HG02763 (cell line): ENCODE results near the gene VTCN1.

ENCODE experiments used
- ATAC-seq: cut with Tn5 transposase; IDR thresholded peaks from one replicate; pipeline ENCODE4 v1.9.1; 2021; ENCODE audit warnings: mild to moderate bottlenecking, moderate library complexity; ENCODE audit not compliant: unreplicated experiment

Gene VTCN1

DNA sequence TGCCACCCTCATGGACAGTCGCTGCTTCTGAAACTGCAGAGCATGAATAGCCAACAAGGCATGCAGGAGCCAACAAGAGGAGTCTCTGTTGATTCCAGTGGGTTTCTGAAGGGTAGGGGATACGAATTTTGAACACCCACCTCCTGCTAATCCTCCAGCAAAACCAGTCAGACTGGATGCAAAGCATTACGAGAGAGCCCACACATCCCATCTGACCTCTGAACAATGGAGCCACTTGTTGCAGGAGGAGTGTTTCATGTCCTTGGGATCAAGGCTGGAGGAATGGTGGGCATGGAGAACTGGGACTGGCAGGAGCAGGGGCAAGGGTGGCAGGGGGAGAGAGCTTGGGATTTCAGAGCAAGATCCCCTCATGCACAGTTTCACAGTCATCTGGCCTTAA, 1.6 kb downstream of the VTCN1 start:
- no peak for ATAC-seq

DNA sequence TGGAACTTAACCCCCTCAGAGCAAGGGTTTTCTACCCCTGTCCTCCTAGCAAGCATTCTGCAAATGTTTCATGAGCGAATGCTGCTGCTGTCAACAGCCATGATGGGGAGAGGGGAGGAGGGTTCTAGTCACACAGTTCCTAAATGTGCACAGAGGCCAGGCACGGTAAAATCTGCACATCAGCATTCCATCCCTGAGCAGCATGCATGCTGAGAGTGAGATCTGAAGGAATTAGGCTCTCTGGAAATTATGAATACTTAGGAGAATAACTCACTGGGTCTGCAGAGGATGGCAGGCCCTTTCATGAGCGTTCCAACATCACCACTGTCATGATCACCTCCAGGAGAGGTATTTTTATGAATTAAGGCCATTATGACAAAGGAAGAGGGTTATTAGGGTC, 2.1 kb downstream of the VTCN1 start:
- no peak for ATAC-seq

DNA sequence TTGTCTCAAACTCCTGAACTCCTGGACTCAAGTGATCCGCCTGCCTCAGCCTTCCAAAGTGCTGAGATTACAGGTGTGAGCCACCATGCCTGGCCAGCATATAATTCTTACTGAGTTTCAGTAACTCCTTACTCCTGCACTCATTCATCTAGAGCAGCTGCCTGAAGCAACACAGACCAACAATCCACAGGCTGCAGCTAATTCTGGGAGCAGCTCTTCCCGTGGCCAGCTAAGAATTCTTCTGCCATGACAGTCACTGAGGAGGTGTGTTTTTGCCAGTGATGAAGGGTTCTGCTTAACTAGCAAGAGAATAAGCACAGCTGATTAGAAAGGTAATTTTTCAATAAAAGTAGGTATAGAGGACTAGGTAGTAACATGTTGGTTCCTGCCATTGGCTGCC, 5.4 kb downstream of the VTCN1 start:
- ATAC-seq, result no peak

GRCh38 chr1:117201808-117202207, 8.9 kb downstream of the VTCN1 start:
- no peak for ATAC-seq

DNA sequence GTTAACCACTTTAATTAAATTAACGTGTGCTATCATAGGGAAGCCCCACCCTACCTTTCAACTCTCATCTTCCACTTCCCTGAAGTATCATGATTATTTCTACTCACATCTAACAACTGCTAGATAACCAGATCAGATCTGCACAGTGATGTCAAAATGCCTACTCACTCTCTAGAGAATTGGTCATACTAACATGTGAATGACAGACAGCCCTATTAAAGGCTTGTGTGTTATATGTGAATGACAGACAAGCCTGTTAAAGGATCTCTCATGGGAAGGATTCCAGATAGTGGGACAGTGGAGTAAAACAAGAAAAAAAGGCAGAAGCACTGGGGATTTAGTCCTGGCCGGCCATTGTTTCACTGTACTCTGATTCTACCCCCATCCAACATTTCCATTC, 12.6 kb downstream of the VTCN1 start:
- ATAC-seq, result no peak

DNA sequence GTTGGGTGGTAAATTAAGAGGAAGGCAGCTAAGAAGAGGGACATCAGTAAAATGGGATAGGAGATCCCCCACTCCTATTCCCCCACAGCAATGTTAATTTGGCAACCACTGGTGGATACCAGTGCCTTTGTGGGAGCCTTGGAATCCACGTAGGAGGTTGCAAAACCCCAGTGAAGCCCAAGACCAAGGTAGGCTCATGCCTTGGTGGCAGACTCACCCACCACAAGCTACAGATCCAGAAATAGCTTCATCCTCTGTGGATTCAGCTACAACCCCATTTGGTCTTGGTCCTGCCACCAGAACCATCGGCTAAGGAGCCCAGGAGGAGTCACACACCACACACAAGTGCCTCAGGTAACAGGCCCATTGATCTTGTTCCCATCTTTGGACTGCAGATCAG, 21.0 kb downstream of the VTCN1 start:
- ATAC-seq, result no peak

DNA sequence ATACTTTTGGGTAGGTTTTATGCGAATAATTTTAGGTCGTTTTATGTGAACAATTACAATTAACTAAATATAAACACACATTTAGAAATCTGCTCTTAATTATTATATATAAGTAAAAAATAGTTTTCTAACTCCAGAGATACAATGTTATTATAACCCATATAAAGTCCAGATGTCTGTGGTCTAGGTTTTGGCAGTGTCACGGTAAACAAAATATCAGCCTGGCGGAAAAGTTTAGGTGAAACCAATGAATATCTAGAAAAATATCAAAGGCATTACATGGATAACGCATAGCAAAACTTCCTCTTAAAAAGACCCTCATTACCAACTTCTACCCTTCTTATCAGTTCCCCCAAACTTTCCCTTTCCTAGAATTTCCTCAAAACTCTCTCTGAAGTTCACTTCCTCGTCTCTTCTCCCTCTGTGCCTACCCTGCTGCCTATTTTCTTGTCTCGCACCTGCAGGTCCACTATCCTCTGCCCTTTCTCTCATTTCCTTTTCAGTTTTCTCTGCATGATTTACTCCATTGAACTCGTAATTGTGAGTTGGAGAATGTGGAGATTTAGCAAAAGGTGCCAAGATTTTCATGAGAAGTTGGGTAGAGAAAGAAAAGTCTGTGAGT, 21.8 kb downstream of the VTCN1 start:
- ATAC-seq, result no peak

GRCh38 chr1:117188170-117188815, 22.4 kb downstream of the VTCN1 start:
- no peak for ATAC-seq

- no peak for ATAC-seq
Measured at GRCh38 chr1:117183112-117183511, 27.6 kb downstream of the VTCN1 start.

DNA sequence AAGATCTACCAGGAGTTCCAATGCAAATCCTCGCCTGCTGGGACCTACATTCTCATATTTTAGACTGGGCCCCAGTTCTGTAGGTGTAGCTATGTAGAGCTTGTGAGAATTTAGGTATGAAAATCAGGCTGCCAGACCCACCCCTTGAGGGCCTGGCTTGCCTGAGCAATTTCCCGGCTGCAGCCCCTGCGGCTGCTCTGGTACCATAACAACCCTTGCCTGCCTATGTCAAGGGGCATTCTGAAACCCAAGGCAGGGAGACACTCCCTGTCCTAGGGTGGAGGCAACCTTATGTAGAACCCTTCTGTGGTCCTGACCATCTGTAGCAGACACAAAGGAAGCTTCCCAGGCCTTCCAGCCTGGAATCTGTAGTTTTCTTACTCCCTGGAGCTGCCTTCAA, 28.4 kb downstream of the VTCN1 start:
- no peak for ATAC-seq

- no peak for ATAC-seq
Measured at GRCh38 chr1:117181630-117182041, 29.1 kb downstream of the VTCN1 start.

GRCh38 chr1:117180147-117180967, 30.4 kb downstream of the VTCN1 start:
- no peak for ATAC-seq

GRCh38 chr1:117179471-117179870, 31.3 kb downstream of the VTCN1 start:
- no peak for ATAC-seq

- no peak for ATAC-seq
Measured at GRCh38 chr1:117178756-117179155, 32.0 kb downstream of the VTCN1 start.

GRCh38 chr1:117177376-117177775, 33.4 kb downstream of the VTCN1 start:
- ATAC-seq, result no peak

DNA sequence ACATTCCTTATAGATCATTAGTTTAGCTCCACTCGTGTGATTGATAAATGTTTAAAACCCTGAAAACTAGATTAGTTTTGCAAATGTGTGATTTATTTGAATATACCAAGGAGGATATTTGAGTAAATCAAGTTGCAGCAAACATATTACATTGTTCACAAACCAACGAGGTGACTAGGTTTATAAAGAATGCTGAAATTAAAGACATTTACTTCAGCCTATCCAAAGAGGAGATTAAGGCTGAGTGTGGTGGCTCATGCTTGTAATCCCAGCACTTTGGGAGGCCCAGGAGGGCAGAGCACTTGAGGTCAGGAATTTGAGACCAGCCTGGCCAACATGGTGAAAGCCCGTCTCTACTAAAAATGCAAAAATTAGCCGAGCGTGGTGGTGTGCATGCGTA, 34.1 kb downstream of the VTCN1 start:
- no peak for ATAC-seq

DNA sequence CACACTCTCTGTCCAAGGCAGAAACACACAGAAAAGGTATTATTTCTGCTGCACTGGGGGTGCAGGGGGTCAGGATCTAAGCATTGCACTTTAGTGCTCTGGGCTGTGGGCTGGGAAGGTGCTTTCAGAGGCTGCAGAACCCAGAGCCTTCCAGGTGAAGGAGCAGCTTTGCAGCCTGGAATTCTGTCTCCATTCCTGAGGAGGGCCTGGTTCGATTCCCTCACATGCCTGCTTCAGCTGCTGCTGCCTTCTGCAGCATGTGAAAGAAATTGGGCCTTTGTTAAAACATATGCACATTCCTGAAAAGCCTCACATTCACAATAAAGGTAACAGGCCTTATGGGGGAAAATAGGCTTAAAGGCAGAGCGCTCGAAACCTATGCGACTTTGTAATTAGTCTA, 35.9 kb downstream of the VTCN1 start:
- no peak for ATAC-seq

DNA sequence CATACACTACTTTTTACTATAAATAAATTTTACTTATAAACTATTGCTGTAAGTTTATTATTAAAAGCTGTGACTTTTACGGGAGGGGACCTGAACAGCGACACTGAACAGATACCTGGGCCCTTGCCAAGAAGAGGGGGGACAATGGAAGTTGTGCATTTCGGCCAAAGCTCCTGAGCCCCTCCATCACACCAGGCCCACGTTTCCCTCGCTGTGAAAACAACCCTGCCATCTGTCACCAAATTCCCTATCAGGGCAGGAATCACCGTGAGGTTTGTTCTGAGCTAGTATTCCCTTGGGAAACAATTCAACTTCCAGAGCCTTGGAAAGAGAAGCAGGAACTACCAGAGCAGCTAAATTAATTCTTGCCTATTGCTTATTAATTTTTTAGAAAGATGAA, 37.0 kb downstream of the VTCN1 start:
- ATAC-seq, result no peak

- ATAC-seq, result no peak
Measured at GRCh38 chr1:117173006-117173405, 37.7 kb downstream of the VTCN1 start.

GRCh38 chr1:117171900-117172511, 38.7 kb downstream of the VTCN1 start:
- ATAC-seq, result no peak

- ATAC-seq, result no peak
Measured at GRCh38 chr1:117169871-117170596, 40.7 kb downstream of the VTCN1 start.
